GM18499 (cell line): ENCODE results near the gene FOXJ3.

Experiments used
- ATAC-seq: cut with Tn5 transposase; IDR thresholded peaks from one replicate; pipeline ENCODE4 v1.9.1; 2021; ENCODE audit warnings: moderate number of reproducible peaks; ENCODE audit not compliant: insufficient read depth, unreplicated experiment

The FOXJ3 gene

GRCh38 chr1:42133390-42133789 is 201.6 kb downstream of the FOXJ3 start:
- ATAC-seq = no peak

- no peak for ATAC-seq
These were observed 204.9 kb downstream of the FOXJ3 start for GRCh38 chr1:42130061-42130660.

GRCh38 chr1:42128964-42129363 is 206.1 kb downstream of the FOXJ3 start:
- no peak for ATAC-seq

GRCh38 chr1:42128499-42128898 is 206.5 kb downstream of the FOXJ3 start:
- no peak for ATAC-seq

- ATAC-seq = no peak
These were observed 207.3 kb downstream of the FOXJ3 start for GRCh38 chr1:42127767-42128166.
